ENCODE results near the gene SBF2.

GRCh38 chr11:9825315-9825714, 468.7 kb downstream of the SBF2 start:
- TF ChIP-seq, protein P1, sequence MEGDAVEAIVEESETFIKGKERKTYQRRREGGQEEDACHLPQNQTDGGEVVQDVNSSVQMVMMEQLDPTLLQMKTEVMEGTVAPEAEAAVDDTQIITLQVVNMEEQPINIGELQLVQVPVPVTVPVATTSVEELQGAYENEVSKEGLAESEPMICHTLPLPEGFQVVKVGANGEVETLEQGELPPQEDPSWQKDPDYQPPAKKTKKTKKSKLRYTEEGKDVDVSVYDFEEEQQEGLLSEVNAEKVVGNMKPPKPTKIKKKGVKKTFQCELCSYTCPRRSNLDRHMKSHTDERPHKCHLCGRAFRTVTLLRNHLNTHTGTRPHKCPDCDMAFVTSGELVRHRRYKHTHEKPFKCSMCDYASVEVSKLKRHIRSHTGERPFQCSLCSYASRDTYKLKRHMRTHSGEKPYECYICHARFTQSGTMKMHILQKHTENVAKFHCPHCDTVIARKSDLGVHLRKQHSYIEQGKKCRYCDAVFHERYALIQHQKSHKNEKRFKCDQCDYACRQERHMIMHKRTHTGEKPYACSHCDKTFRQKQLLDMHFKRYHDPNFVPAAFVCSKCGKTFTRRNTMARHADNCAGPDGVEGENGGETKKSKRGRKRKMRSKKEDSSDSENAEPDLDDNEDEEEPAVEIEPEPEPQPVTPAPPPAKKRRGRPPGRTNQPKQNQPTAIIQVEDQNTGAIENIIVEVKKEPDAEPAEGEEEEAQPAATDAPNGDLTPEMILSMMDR (IDR thresholded peaks at IDR 0.05 in 8 of 11, conservative IDR thresholded peaks at IDR 0.05 in 3 of 11) = no peak
- no peak for TF ChIP-seq POLR2AphosphoS5 (IDR thresholded peaks at IDR 0.05)
- TF ChIP-seq POLR2A (IDR thresholded peaks at IDR 0.05) = no peak

Measured in spleen (tissue), 7 donors.